ENCODE results near the gene ARID3A. TPM values are rescaled to one million over a fixed set of nuclear protein-coding genes. Genes with fewer than 3 reads are reported as not detected.

The ARID3A gene
- total and polyA plus RNA-seq, 7 donors, result 2.3 to 6.7 (median 4.2) TPM

GRCh38 chr19:1015061-1015781 lies 89.4 kb downstream of the ARID3A start:
- WGBS, 3 donors, result 72 to 85% (median 82%) methylated on average over 29 of the region's 29 CpGs
- TF ChIP-seq, protein P1, sequence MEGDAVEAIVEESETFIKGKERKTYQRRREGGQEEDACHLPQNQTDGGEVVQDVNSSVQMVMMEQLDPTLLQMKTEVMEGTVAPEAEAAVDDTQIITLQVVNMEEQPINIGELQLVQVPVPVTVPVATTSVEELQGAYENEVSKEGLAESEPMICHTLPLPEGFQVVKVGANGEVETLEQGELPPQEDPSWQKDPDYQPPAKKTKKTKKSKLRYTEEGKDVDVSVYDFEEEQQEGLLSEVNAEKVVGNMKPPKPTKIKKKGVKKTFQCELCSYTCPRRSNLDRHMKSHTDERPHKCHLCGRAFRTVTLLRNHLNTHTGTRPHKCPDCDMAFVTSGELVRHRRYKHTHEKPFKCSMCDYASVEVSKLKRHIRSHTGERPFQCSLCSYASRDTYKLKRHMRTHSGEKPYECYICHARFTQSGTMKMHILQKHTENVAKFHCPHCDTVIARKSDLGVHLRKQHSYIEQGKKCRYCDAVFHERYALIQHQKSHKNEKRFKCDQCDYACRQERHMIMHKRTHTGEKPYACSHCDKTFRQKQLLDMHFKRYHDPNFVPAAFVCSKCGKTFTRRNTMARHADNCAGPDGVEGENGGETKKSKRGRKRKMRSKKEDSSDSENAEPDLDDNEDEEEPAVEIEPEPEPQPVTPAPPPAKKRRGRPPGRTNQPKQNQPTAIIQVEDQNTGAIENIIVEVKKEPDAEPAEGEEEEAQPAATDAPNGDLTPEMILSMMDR (IDR thresholded peaks at IDR 0.05), result no peak
- no peak overlapping the region for H3K27ac ChIP-seq

DNA sequence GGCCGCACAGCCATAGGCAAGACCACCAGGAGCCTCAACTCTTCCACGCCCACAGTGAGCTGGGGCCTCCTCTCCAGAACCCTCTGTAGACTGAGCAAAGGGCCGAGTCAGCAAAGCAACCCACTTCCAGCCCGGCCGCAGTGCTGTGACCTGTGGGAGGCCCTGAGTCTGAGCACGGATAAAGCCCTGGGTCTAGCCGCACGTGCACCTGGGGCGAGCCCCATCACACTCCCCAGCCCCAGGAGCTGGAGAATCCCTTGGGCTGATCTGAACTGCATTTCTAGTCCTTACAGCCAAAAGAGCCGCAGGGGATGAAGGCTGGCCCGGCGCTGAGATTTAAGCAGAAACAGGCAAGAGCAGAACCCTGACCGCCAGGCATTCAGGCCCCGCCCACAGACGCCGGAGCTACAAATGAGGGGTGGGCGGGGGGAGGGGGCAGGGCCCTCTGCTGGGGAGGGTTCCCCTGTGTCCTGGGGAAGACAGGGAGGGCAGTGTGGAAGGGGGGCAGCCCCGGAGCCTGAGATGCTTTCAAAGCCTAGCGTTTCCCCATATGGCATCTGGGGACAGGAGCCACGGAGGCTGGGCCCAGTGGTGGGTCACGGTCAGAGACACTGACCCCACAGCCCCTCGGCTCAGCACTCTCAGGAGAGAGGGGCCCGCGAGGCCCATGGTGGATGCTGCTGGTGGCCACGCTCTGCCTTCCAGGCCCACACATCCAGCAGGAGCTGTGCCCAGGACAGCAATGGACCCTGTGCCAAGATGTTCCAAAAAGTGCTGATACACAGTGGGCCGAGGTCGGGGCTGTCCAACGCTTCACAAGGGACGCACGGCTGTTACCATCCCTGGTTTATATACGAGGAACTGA lies 90.2 kb downstream of the ARID3A start:
- TF ChIP-seq, protein P1 (IDR thresholded peaks at IDR 0.05), result no peak
- no peak for ATAC-seq
- H3K27me3 ChIP-seq (ENCODE audit: insufficient read depth in 3 of 3, low read length in 2 of 3), result no peaks in the 10 kb centered on the region

More at GRCh38 chr19:1015061-1015781, 89.4 kb downstream of the ARID3A start:
- DNase-seq (peak in 1 of 2 donors; percentile 59), ATAC-seq (no peak)
- Histone ChIP-seq H3K4me1 (peaks cover 57% of the 10 kb centered on the region), H3K27me3 (ENCODE audit: insufficient read depth in 3 of 3, low read length in 2 of 3) (no peaks in the 10 kb centered on the region), H3K9me3 (no peaks in the 10 kb centered on the region), H3K36me3 (ENCODE audit: insufficient read depth in 1 of 2, low read depth in 1 of 2) (peaks cover 8 to 42% of the 10 kb centered on the region in 2 donors), H3K4me3 (peak overlapping the region; percentile 88)
- intact Hi-C loops (cut with DNase I), result no loop called here

GRCh38 chr19:1016647-1017114 lies 90.8 kb downstream of the ARID3A start:
- ATAC-seq (peak; percentile 4 to 26 (median 8)), DNase-seq (peak in 1 of 2 donors; percentile 72)
- Histone ChIP-seq H3K36me3 (ENCODE audit: insufficient read depth in 1 of 2, low read depth in 1 of 2) (peaks cover 3 to 27% of the 10 kb centered on the region in 2 donors), H3K4me1 (peaks cover 57% of the 10 kb centered on the region), H3K27ac (peak overlapping the region; percentile 63), H3K9me3 (no peaks in the 10 kb centered on the region), H3K27me3 (ENCODE audit: insufficient read depth in 3 of 3, low read length in 2 of 3) (no peaks in the 10 kb centered on the region), H3K4me3 (peak overlapping the region; percentile 88)
- intact Hi-C loops (cut with DNase I), result no loop called here
- 36 to 50% (median 42%) methylated on average over 12 of the region's 12 CpGs for WGBS, 3 donors
- TF ChIP-seq, protein P1 (IDR thresholded peaks at IDR 0.05), result no peak

More for the DNA sequence above, 90.2 kb downstream of the ARID3A start:
- Histone ChIP-seq H3K27ac (peak overlapping the region; percentile 63), H3K4me1 (peaks cover 57% of the 10 kb centered on the region), H3K4me3 (peak overlapping the region; percentile 88), H3K9me3 (no peaks in the 10 kb centered on the region), H3K36me3 (ENCODE audit: insufficient read depth in 1 of 2, low read depth in 1 of 2) (peaks cover 3 to 34% of the 10 kb centered on the region in 2 donors)
- intact Hi-C loops (cut with DNase I), result no loop called here
- WGBS, 3 donors, result 56 to 60% (median 57%) methylated on average over 27 to 31 of the region's 31 CpGs
- peak in 1 of 2 donors; percentile 53 for DNase-seq

DNA sequence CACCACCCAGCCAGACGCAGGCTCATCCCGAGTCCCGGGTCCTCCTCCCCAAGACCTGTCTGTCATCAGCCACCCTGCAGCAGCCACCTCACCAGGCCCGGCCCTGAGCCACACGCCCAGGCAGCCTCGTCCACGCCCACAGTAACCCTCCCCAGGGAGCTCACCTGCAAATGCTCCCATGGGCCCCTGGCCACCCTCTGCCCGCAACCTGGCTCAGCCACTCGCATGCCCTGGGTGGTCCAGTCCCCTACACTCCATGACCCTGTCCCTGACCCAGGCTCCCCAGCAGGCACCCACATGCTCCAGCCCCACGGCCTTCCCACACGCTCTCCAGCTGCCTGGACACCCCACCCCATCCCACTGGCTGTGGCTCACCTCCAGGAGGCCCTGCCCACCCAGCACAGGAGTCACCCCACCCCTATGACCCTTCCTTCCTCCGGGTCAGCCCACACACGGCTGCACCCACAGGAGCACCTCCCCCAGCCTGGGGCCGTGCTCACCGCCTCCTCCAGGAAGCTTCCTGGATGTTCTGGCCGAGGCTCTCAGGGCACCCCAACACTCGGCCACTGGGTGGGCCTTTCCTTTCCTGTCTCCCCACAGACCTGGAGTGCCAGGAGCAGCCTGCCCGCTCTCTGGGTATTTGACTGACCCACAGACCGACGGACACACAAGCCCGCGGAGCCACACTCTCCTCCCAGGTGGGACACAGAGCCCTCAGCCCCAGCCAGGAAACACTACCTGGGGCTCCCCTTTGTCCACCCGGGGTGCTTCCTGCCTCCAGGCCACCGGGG lies 91.5 kb downstream of the ARID3A start:
- DNase-seq, result peak in 1 of 2 donors; percentile 59
- ATAC-seq, result no peak
- Histone ChIP-seq H3K9me3 (no peaks in the 10 kb centered on the region), H3K36me3 (ENCODE audit: insufficient read depth in 1 of 2, low read depth in 1 of 2) (peaks cover 0 to 21% of the 10 kb centered on the region in 2 donors), H3K27ac (peak overlapping the region; percentile 63), H3K4me3 (peak overlapping the region; percentile 88), H3K4me1 (peaks cover 57% of the 10 kb centered on the region), H3K27me3 (ENCODE audit: insufficient read depth in 3 of 3, low read length in 2 of 3) (no peaks in the 10 kb centered on the region)
- TF ChIP-seq, protein P1 (IDR thresholded peaks at IDR 0.05), result no peak
- WGBS, 3 donors, result 57 to 69% (median 63%) methylated on average over 23 to 24 of the region's 24 CpGs
- intact Hi-C loops (cut with DNase I), result no loop called here
